ENCODE results near the gene TMC2. TPM values are rescaled to one million over a fixed set of nuclear protein-coding genes. Genes with fewer than 3 reads are reported as not detected.
A peak's percentile ranks its signal among the peaks of the same experiment; 100 is the strongest.

TMC2 gene
- total RNA-seq, 4 donors from 2014 or later: 0.19 TPM; not detected in 3

DNA sequence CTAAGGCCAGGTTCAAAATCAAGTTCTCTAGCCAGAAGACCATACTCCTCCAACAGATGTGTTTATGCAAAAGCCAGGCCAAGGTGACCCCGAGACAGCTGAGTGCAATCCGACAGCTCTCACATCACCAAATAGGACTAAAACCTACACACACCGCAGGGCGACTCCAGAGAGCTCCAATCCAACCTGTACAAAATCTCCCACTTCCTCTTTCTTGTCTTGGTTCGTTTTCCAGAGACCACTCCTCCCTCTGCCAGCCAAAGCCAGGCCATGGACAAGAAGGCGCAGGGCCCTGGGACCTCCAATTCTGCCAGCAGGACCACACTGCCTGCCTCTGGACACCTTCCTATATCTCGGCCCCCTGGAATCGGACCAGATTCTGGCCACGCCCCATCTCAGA is 104.5 kb downstream of the TMC2 start:
- Histone ChIP-seq H3K9me3 (no peaks in the 10 kb centered on the region), H3K36me3 (peaks cover 0 to 14% (median 0%) of the 10 kb centered on the region in 3 donors), H3K27ac (no peak overlapping the region), H3K27me3 (no peaks in the 10 kb centered on the region), H3K4me1 (no peaks in the 10 kb centered on the region), H3K4me3 (no peak overlapping the region)
- TF ChIP-seq, protein P1, sequence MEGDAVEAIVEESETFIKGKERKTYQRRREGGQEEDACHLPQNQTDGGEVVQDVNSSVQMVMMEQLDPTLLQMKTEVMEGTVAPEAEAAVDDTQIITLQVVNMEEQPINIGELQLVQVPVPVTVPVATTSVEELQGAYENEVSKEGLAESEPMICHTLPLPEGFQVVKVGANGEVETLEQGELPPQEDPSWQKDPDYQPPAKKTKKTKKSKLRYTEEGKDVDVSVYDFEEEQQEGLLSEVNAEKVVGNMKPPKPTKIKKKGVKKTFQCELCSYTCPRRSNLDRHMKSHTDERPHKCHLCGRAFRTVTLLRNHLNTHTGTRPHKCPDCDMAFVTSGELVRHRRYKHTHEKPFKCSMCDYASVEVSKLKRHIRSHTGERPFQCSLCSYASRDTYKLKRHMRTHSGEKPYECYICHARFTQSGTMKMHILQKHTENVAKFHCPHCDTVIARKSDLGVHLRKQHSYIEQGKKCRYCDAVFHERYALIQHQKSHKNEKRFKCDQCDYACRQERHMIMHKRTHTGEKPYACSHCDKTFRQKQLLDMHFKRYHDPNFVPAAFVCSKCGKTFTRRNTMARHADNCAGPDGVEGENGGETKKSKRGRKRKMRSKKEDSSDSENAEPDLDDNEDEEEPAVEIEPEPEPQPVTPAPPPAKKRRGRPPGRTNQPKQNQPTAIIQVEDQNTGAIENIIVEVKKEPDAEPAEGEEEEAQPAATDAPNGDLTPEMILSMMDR (IDR thresholded peaks at IDR 0.05): no peak
- TF ChIP-seq POLR2A (IDR thresholded peaks at IDR 0.05): no peak
- DNase-seq: no peak
- intact Hi-C loops (cut with DNase I): loop anchor here (10.0 kb wide), 1 partner anchor 116 kb away; no protein-coding TSS in a partner anchor
- 73 to 81% methylated on average over 9 of the region's 9 CpGs for WGBS, 2 donors

- 57 to 100% methylated on average over 1 of the region's 1 CpG for WGBS, 2 donors
- intact Hi-C loops (cut with DNase I): loop anchor here (10.0 kb wide), 1 partner anchor 119 kb away; no protein-coding TSS in a partner anchor
- DNase-seq: no peak
- Histone ChIP-seq H3K4me3 (no peak overlapping the region), H3K36me3 (peaks cover 0 to 14% (median 0%) of the 10 kb centered on the region in 3 donors), H3K27me3 (no peaks in the 10 kb centered on the region), H3K27ac (no peak overlapping the region), H3K4me1 (peaks cover 0 to 8% (median 0%) of the 10 kb centered on the region in 3 donors), H3K9me3 (no peaks in the 10 kb centered on the region)
- no peak for TF ChIP-seq POLR2A (IDR thresholded peaks at IDR 0.05)
- TF ChIP-seq, protein P1 (IDR thresholded peaks at IDR 0.05): no peak
Observed at GRCh38 chr20:2643708-2644107, 107.3 kb downstream of the TMC2 start.

GRCh38 chr20:2651772-2652723 is 115.7 kb downstream of the TMC2 start, which contains the start of gene NOP56:
Gene NOP56, plus strand, starts transcription at chr20:2652632. Its CDS starts 29 bp downstream, at chr20:2652661.
- peaks cover 16 to 36% (median 30%) of the 10 kb centered on the region in 3 donors for H3K36me3 ChIP-seq
- H3K9me3 ChIP-seq: no peaks in the 10 kb centered on the region
- H3K27ac ChIP-seq: peak within 1 kb of the TSS; percentile 79 to 96 (median 89)
- peak within 1 kb of the TSS; percentile 75 to 98 (median 85) for H3K4me3 ChIP-seq
- TF ChIP-seq POLR2A (IDR thresholded peaks at IDR 0.05): peak in 3 of 4 donors; percentile 70 to 84 (median 83)
- TF ChIP-seq, protein P1 (IDR thresholded peaks at IDR 0.05): no peak
- intact Hi-C loops (cut with DNase I): no loop called here
- H3K4me1 ChIP-seq: peaks cover 15 to 43% (median 22%) of the 10 kb centered on the region in 3 donors
- no peaks in the 10 kb centered on the region for H3K27me3 ChIP-seq
- DNase-seq: peak; percentile 43
- WGBS, 2 donors: 0% methylated on average over 32 to 35 of the region's 101 CpGs

DNA sequence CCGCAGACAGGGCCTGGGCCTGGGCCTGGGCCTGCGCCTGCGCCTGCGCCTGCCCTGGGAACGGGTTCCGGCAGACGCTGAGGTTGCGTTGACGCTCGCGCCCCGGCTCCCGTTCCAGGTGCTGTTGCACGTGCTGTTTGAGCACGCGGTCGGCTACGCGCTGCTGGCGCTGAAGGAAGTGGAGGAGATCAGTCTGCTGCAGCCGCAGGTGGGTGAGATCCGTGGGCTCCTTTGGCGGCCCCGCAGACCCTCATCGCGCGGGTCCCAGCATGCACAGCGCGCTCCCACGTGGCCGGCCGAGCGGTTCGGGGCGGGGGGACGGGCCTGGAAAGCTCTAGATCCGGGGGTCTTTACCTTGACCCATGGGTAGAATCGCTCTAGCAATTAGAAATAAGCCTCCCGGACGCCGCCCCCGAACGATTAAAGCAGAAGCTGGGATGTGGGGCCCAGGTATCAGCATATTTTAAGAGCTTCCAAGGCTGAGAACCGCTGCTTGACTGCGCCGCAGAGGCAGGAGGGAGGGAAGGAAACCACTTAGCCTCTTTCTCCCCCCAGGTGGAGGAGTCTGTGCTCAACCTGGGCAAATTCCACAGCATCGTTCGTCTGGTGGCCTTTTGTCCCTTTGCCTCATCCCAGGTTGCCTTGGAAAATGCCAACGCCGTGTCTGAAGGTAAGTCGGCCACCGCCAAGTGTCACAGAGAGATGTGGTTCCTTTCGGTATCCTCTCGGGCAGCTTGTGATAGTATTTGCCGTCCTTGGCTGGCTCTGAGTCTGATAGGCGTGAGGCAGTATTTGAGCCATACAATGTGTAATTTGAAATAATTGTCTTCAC is 116.6 kb downstream of the TMC2 start:
- peak overlapping the region; percentile 75 to 98 (median 85) for H3K4me3 ChIP-seq
- no peaks in the 10 kb centered on the region for H3K9me3 ChIP-seq
- peak overlapping the region; percentile 79 to 96 (median 89) for H3K27ac ChIP-seq
- 2% methylated on average over 9 to 23 of the region's 56 CpGs for WGBS, 2 donors
- TF ChIP-seq, protein P1 (IDR thresholded peaks at IDR 0.05): no peak
- TF ChIP-seq POLR2A (IDR thresholded peaks at IDR 0.05): no peak
- peaks cover 15 to 41% (median 22%) of the 10 kb centered on the region in 3 donors for H3K4me1 ChIP-seq
- H3K36me3 ChIP-seq: peaks cover 21 to 45% (median 39%) of the 10 kb centered on the region in 3 donors
- intact Hi-C loops (cut with DNase I): no loop called here
- DNase-seq: no peak
- H3K27me3 ChIP-seq: no peaks in the 10 kb centered on the region
